ENCODE results near the gene FOXQ1. TPM values are rescaled to one million over a fixed set of nuclear protein-coding genes. Genes with fewer than 3 reads are reported as not detected.

The FOXQ1 gene
- total and polyA plus RNA-seq, 2 of the 13 experiments (the other 11 are each of a cell fraction or from before 2014, with no cell fraction given): 35.2 to 39.8 TPM

DNA sequence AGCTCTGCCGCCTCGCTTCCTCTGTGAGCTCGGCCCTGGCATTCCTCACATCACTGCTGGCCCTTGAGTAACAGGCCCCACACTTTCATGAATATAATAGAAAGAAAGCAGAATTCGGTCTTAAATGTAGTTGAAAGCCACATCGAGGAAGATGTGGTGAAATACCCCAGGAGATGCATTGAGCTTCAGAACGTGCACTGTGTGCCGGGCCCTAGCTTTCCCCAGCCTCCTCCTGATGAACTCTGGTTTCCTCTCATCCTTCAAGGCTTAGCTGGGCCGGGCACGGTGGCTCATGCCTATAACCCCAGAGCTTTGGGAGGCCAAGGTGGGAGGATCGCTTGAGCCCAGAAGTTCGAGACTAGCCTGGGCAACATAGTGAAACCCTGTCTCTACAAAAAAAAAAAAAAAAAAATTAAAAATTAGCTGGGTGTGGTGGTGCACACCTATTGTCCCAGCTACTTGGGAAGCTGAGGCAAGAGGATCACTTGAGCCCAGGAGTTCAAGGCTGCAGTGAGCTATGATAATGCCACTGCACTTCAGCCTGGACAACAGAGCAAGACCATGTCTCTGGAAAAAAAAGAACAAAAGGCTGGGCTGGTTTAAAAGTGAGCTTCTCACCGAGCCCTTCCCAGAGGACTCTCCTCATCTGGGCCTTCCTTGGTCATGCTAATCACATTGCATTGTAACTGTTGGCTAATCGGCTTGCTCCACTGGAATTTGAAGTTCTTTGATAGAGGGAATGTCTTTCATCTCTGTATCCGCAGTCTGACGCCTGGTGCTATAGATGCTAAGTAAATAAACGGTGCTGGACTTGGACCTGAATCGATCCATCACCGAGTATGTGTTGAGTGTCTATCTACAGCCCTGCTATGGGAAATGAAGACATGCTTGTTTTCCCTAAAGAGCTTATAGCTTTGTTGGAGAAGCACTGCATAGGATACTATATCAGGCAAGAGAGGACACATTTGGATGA is 43.8 kb upstream of the FOXQ1 start (continued):
- TF ChIP-seq ZNF318 (CRISPR knock-in tag; IDR thresholded peaks at IDR 0.05) (peak; percentile 90; the same call in 1 of the 2 replicates), HMG20B (CRISPR knock-in tag; conservative IDR thresholded peaks at IDR 0.05) (peak; percentile 99), RFX5 (IDR thresholded peaks at IDR 0.05; ENCODE audit: low read depth, low read length) (no peak), CCAR2 (optimal IDR thresholded peaks at IDR 0.05; ENCODE audit: low read depth, low read length) (peak; percentile 86), LRRFIP1 (CRISPR knock-in tag; conservative IDR thresholded peaks at IDR 0.05) (no peak), ATF7 (IDR thresholded peaks at IDR 0.05) (peak; percentile 42; the same call in 1 of the 2 replicates), ATF7 (CRISPR knock-in tag; IDR thresholded peaks at IDR 0.05) (peak; percentile 90; the same call in 1 of the 2 replicates), ZNF331 (CRISPR knock-in tag; IDR thresholded peaks at IDR 0.05) (peak; percentile 99), CERS6 (CRISPR knock-in tag; IDR thresholded peaks at IDR 0.05) (no peak), MYC (CRISPR knock-in tag; IDR thresholded peaks at IDR 0.05; ENCODE audit: borderline replicate concordance) (peak; percentile 52), NFE2L1 (CRISPR knock-in tag; IDR thresholded peaks at IDR 0.05; ENCODE audit: borderline replicate concordance) (no peak), HOMEZ (CRISPR knock-in tag; IDR thresholded peaks at IDR 0.05; ENCODE audit: low read depth) (peak; percentile 98)
- TF ChIP-seq, protein P1, sequence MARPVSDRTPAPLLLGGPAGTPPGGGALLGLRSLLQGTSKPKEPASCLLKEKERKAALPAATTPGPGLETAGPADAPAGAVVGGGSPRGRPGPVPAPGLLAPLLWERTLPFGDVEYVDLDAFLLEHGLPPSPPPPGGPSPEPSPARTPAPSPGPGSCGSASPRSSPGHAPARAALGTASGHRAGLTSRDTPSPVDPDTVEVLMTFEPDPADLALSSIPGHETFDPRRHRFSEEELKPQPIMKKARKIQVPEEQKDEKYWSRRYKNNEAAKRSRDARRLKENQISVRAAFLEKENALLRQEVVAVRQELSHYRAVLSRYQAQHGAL (CRISPR knock-in tag; IDR thresholded peaks at IDR 0.05; ENCODE audit: not compliant biosample characterization): peak; percentile 87
